PC-3 (cell line): ENCODE measurements around the gene SKOR1.

ENCODE experiments used
- EZH2 ChIP-seq: fragments of 300-600 bp; sonication (generic); IDR thresholded peaks from one replicate; pipeline ENCODE4 v1.6.1; 2017; ENCODE audit warnings: antibody characterized with exemption, mild to moderate bottlenecking, low read length; ENCODE audit not compliant: unreplicated experiment
- EZH2phosphoT487 ChIP-seq: fragments of 300-600 bp; sonication (generic); IDR thresholded peaks from 2 replicates; pipeline ENCODE4 v1.6.1; 2018; ENCODE audit warnings: mild to moderate bottlenecking, antibody characterized with exemption, low read length, borderline replicate concordance
- TF ChIP-seq, protein P1 (sequence below): fragments of 300-600 bp; sonication (generic); conservative IDR thresholded peaks from 2 replicates; pipeline ENCODE4 v1.5.1; 2017; ENCODE audit warnings: antibody characterized with exemption, low read depth, mild to moderate bottlenecking, low read length

DNA sequence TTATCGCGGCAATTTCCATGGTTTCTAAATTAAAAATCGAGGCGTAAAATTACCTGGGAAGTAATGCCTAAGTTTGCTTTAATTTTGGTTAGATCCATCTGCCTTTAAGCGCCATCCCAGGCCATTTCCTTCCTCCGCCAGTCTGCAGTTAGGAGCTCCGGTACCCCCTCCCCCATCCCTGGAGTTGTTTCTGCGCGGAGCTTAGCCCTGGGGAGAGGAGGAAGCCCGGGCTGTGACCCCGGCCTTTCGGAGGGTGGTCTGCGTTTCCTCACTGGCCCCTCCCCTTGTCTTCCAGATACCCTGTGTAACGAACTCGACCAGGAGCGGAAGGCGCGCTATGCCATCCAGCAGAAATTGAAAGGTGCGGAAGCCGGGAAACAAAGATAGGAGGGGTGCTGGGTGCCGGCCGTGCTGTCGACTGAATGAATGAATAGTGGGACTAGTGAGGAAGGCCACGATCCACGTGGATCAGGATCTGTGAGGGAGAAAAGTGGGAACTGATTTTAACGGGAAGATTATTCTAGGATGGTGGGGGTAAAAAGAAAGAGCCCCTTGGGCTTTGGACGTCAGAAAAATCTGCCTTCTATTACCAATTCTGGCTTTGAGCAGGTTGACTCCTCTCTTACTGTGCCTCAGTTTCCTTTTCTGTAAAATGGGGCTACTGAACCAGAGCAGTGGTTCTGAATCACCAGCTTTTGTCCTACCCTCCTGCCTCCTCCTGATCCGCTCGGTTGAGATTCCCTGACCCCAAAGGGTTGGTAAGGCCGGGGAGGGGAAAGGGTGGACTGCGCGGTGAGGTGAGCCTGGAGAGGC is 7.8 kb downstream of the SKOR1 start:
- TF ChIP-seq, protein P1, sequence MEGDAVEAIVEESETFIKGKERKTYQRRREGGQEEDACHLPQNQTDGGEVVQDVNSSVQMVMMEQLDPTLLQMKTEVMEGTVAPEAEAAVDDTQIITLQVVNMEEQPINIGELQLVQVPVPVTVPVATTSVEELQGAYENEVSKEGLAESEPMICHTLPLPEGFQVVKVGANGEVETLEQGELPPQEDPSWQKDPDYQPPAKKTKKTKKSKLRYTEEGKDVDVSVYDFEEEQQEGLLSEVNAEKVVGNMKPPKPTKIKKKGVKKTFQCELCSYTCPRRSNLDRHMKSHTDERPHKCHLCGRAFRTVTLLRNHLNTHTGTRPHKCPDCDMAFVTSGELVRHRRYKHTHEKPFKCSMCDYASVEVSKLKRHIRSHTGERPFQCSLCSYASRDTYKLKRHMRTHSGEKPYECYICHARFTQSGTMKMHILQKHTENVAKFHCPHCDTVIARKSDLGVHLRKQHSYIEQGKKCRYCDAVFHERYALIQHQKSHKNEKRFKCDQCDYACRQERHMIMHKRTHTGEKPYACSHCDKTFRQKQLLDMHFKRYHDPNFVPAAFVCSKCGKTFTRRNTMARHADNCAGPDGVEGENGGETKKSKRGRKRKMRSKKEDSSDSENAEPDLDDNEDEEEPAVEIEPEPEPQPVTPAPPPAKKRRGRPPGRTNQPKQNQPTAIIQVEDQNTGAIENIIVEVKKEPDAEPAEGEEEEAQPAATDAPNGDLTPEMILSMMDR: no peak
- TF ChIP-seq EZH2: no peak
- no peak for TF ChIP-seq EZH2phosphoT487
